Panc1 (cell line): ENCODE measurements around the gene MAGEA10.
"Not testable (repeated sequence)": the region's sequence is repeated elsewhere in the genome, so short reads cannot be mapped to it uniquely, and the experiment has no call there.

ENCODE experiments used
- CTCF ChIP-seq: fragments of 450-650 bp; IDR thresholded peaks from 2 replicates; pipeline ENCODE4 v1.5.1; 2017; ENCODE audit warnings: mild to moderate bottlenecking
- POLR2AphosphoS5 ChIP-seq: IDR thresholded peaks from 2 replicates; pipeline ENCODE4 v1.6.1; 2012; ENCODE audit warnings: mild to moderate bottlenecking, low read depth, low read length, moderate library complexity
- REST ChIP-seq, 2 experiments: IDR thresholded peaks; 2 replicates each; pipeline ENCODE4 v1.6.1; 2011 to 2012; ENCODE audit warnings: low read depth in 2 of 2, control low read depth in 1 of 2, low read length in 1 of 2, mild to moderate bottlenecking in 1 of 2, moderate library complexity in 1 of 2; ENCODE audit not compliant: insufficient read depth in 1 of 2

GRCh38 chrX:152175892-152176291 is 37.5 kb upstream of the MAGEA10 start:
- not testable (repeated sequence) for TF ChIP-seq CTCF; REST (IDR thresholded peaks at IDR 0.05; ENCODE audit: insufficient read depth in 1 of 2, low read depth in 2 of 2, low read length in 1 of 2); POLR2AphosphoS5
